K562 (cell line): ENCODE measurements around the gene FRMPD4. TPM values are rescaled to one million over a fixed set of nuclear protein-coding genes. Genes with fewer than 3 reads are reported as not detected.

ENCODE experiments used
- ATAC-seq: fragments of 200-7000 bp; cut with Tn5 transposase; 3 replicates; pipeline ENCODE4 v1.9.1; 2020; ENCODE audit warnings: moderate library complexity
- BruUV-seq: library from RNA; stranded (reverse); fragments of 400-500 nt; replicated peaks from 2 replicates; lab custom pipeline; 2021; lab: Mats Ljungman, UMichigan
- CTCF ChIA-PET: fragments of 300-600 bp; formaldehyde crosslinking; extraction: SDS; loops from one replicate; lab custom pipeline; 2021; ENCODE audit warnings: low intra/inter-chr PET ratio; lab: Yijun Ruan, JAX
- POLR2A ChIA-PET: fragments of 300-600, 350-650 bp; sonication (Branson Sonifier 250); formaldehyde crosslinking; extraction: SDS; loops from one replicate; lab custom pipeline; 2021; ENCODE audit warnings: antibody characterized with exemption, inconsistent platforms; lab: Yijun Ruan, JAX
- DNase-seq, 4 experiments: peaks; one replicate each; pipeline versions ENCODE4 v3.0.0 to v3.0.0-alpha.2; 2011 to 2018; ENCODE audit warnings: low spot score in 3 of 4, mixed read lengths in 3 of 4; ENCODE audit errors: extremely low read depth in 1 of 4
- FAIRE-seq: peaks from 2 replicates; lab custom pipeline; 2011; peaks lifted over from hg19 to GRCh38; lab: Jason Lieb, UNC
- H2AFZ ChIP-seq: 2 replicates; pipeline ENCODE4 v1.6.0; 2011; ENCODE audit warnings: low read depth, low read length, control low read depth, inconsistent platforms
- H3K27ac ChIP-seq: fragments of 200-600 bp; 3 replicates; pipeline ENCODE4 v1.8.0; 2011; ENCODE audit warnings: low read depth, mild to moderate bottlenecking, control low read depth, inconsistent platforms, low read length, moderate library complexity, mixed read lengths; ENCODE audit errors: extremely low read depth
- H3K27me3 ChIP-seq, 2 experiments: fragments of 300-600 bp in 1 of 2; 2 replicates in 1 of 2; 3 replicates in 1 of 2; pipeline versions ENCODE4 v1.6.0 to v1.8.0; 2011; ENCODE audit warnings: inconsistent platforms in 2 of 2, low read length in 2 of 2, mild to moderate bottlenecking in 1 of 2, mixed read lengths in 1 of 2, moderate library complexity in 1 of 2; ENCODE audit not compliant: control insufficient read depth in 2 of 2, insufficient read depth in 2 of 2
- H3K36me3 ChIP-seq: fragments of 300-600 bp; 3 replicates; pipeline ENCODE4 v1.8.0; 2011; ENCODE audit warnings: mild to moderate bottlenecking, low read length, inconsistent platforms; ENCODE audit not compliant: control insufficient read depth, insufficient read depth
- H3K4me1 ChIP-seq, 2 experiments: fragments of 200-600 bp in 1 of 2; replicated peaks in 1 of 2; 2 replicates in 1 of 2; 3 replicates in 1 of 2; pipeline versions ENCODE4 v1.5.1 to v1.8.0; 2011; ENCODE audit warnings: inconsistent platforms in 2 of 2, low read length in 2 of 2, mild to moderate bottlenecking in 1 of 2, mixed read lengths in 1 of 2, moderate library complexity in 1 of 2; ENCODE audit not compliant: control insufficient read depth in 2 of 2, insufficient read depth in 2 of 2
- H3K4me2 ChIP-seq: 2 replicates; pipeline ENCODE4 v1.6.1; 2011; ENCODE audit warnings: low read length, control low read depth, inconsistent platforms, mixed read lengths; ENCODE audit not compliant: insufficient read depth
- H3K4me3 ChIP-seq: fragments of 200-600 bp; sonication (generic), shearing (Covaris generic); 2 replicates; pipeline ENCODE4 v1.5.1; 2016; ENCODE audit warnings: control low read depth, inconsistent platforms
- H3K79me2 ChIP-seq: fragments of 200-600 bp; 3 replicates; pipeline ENCODE4 v1.8.0; 2011; ENCODE audit warnings: low read length, inconsistent platforms; ENCODE audit not compliant: control insufficient read depth, insufficient read depth
- H3K9ac ChIP-seq, 2 experiments: 2 replicates each; pipeline versions ENCODE4 v1.6.0 to v1.6.1; 2011; ENCODE audit warnings: low read depth in 2 of 2, low read length in 2 of 2, control low read depth in 1 of 2, inconsistent platforms in 1 of 2, mild to moderate bottlenecking in 1 of 2, mixed read lengths in 1 of 2; ENCODE audit not compliant: insufficient read depth in 1 of 2
- H3K9me1 ChIP-seq: one replicate; pipeline ENCODE4 v1.6.0; 2011; ENCODE audit warnings: inconsistent platforms, mild to moderate bottlenecking, low read length, moderate library complexity; ENCODE audit not compliant: control insufficient read depth, insufficient read depth
- H3K9me3 ChIP-seq: replicated peaks from 2 replicates; pipeline ENCODE4 v1.5.1; 2011; ENCODE audit warnings: low read depth, low read length, inconsistent platforms; ENCODE audit not compliant: control insufficient read depth, insufficient read depth
- H4K20me1 ChIP-seq: replicated peaks from 2 replicates; pipeline ENCODE4 v1.6.1; 2011; ENCODE audit warnings: low read length, inconsistent platforms, mixed read lengths; ENCODE audit not compliant: control insufficient read depth, insufficient read depth
- ETS2 ChIP-seq: IDR thresholded peaks from 2 replicates; pipeline ENCODE4 v1.6.1; 2016; ENCODE audit warnings: borderline replicate concordance, missing genetic modification characterization, mild to moderate bottlenecking, moderate library complexity, missing compliant biosample characterization; ENCODE audit not compliant: poor library complexity, severe bottlenecking
- MLLT1 ChIP-seq, 2 experiments: fragments of 450-650 bp; IDR thresholded peaks; 2 replicates each; pipeline ENCODE4 v1.6.1; 2016
- NELFE ChIP-seq: IDR thresholded peaks from 2 replicates; pipeline ENCODE4 v1.6.1; 2011; ENCODE audit warnings: mild to moderate bottlenecking; ENCODE audit not compliant: insufficient read depth, insufficient read length
- SMC3 ChIP-seq: conservative IDR thresholded peaks from 2 replicates; pipeline ENCODE4 v1.6.1; 2011; ENCODE audit warnings: low read depth, low read length, improper control_type of control experiment; ENCODE audit not compliant: insufficient read depth
- TAL1 ChIP-seq: fragments of 450-650 bp; IDR thresholded peaks from 2 replicates; pipeline ENCODE4 v1.6.1; 2016; ENCODE audit warnings: mild to moderate bottlenecking
- ZC3H8 ChIP-seq: fragments of 450-650 bp; IDR thresholded peaks from 2 replicates; pipeline ENCODE4 v1.6.1; 2017
- WGBS: fragments of 100-300 bp; shearing (Covaris generic); methylation state at CpG from one replicate; pipeline ENCODE4 v1.1.6; 2016; ENCODE audit warnings: low coverage, mixed read lengths; ENCODE audit not compliant: insufficient coverage; ENCODE audit errors: missing lambda C conversion rate; 5-methylcytosine and 5-hydroxymethylcytosine counted together
- in situ Hi-C: fragments of 300-500 bp; cut with MboI; formaldehyde crosslinking; loops from 4 replicates; pipeline ENCODE4 v1.15.0; 2018; ENCODE audit warnings: inconsistent platforms, mixed read lengths
- intact Hi-C: fragments of 100-400 bp; cut with micrococcal nuclease; formaldehyde crosslinking; loops from 2 replicates; pipeline ENCODE4 v1.14.2; 2022
- polyA plus RNA-seq, 8 experiments: library from polyadenylated mRNA; depleted of rRNA in 4 of 8; stranded (reverse) in 5 of 8; unstranded in 3 of 8; fragments of >200 nt; fragmentation: Nextera tagmentation in 2 of 8; fragmentation: Illumina TruSeq in 1 of 8; extraction: Ambion mirVana in 2 of 8; extraction: Trizol in 1 of 8; gene quantifications; 2 replicates each; pipeline versions ENCODE4 v1.2.1 to v1.2.3, GENCODE V29; 2011 to 2014; ENCODE audit warnings: inconsistent platforms in 1 of 8, missing spikeins in 1 of 8
- total RNA-seq, 7 experiments: library from RNA; depleted of rRNA in 6 of 7; stranded (reverse); fragments of >200 nt in 6 of 7; fragmentation: Illumina TruSeq in 2 of 7; extraction: Trizol in 2 of 7; gene quantifications; 2 replicates each; pipeline versions ENCODE4 v1.2.1 to v1.2.3, GENCODE V29; 2011 to 2021; ENCODE audit warnings: low replicate concordance in 1 of 7

Gene FRMPD4
- total and polyA plus RNA-seq, 9 of the 15 experiments (the other 6 are each of a cell fraction or from before 2014, with no cell fraction given): not detected

DNA sequence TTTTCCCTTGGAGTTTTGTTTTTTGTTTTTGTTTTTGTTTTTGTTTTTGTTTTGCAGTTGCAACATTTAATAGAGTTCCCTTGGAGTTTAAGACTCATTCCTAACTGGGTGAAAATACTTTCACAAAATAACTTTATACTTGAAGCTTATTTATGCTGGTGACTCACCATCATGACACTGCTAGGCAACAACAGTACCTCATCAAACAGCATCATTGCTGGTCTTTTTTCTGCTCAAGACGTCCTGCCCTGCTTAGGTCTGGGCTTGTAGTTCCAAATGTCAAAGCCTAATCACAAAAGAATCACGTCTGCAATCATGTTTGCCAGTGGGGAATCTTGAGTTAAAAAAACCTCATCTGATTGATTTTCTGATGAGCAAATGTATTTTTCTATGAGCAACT lies 547.3 kb downstream of the FRMPD4 start:
- Histone ChIP-seq H3K27me3 (peaks cover 0 to 2% of the 10 kb centered on the region in 2 experiments; a peak in 1 of 5 replicates), H3K36me3 (no peaks in the 10 kb centered on the region), H4K20me1 (no peaks in the 10 kb centered on the region), H3K9me1 (no peaks in the 10 kb centered on the region), H3K9me3 (no peaks in the 10 kb centered on the region), H3K79me2 (no peaks in the 10 kb centered on the region), H3K4me3 (no peak overlapping the region), H3K9ac (no peak overlapping the region), H3K4me2 (no peak overlapping the region), H2AFZ (no peak overlapping the region), H3K4me1 (no peaks in the 10 kb centered on the region), H3K27ac (no peak overlapping the region)
- in situ Hi-C loops (no loop called here), intact Hi-C loops (no loop called here)
- TF ChIP-seq MLLT1 (IDR thresholded peaks at IDR 0.05) (no peak), TAL1 (no peak), ETS2 (tag) (no peak), SMC3 (no peak), NELFE (no peak), ZC3H8 (no peak)
- ChIA-PET POLR2A (no interaction called here), CTCF (no interaction called here)
- FAIRE-seq (no peak), ATAC-seq (no peak), DNase-seq (no peak)
- WGBS: 0% methylated on average over 2 of the region's 2 CpGs
- BruUV-seq: no TSS peak
